ENCODE data around the gene KRTAP10-4. TPM values are rescaled to one million over a fixed set of nuclear protein-coding genes. Genes with fewer than 3 reads are reported as not detected.

KRTAP10-4 gene
- total RNA-seq, 1 experiment from 2014 or later: not detected

GRCh38 chr21:44564886-44565598 lies 8.5 kb upstream of the KRTAP10-4 start:
- H3K79me2 ChIP-seq (ENCODE audit: low read depth): no peaks in the 10 kb centered on the region
- H3K4me1 ChIP-seq (replicated peaks; ENCODE audit: insufficient read depth): no peaks in the 10 kb centered on the region
- H2AFZ ChIP-seq: no peak overlapping the region
- no peak overlapping the region for H3K4me3 ChIP-seq
- no peaks in the 10 kb centered on the region for H3F3A ChIP-seq (ENCODE audit: insufficient read depth, low read depth)
- no peaks in the 10 kb centered on the region for H3K9me2 ChIP-seq (ENCODE audit: insufficient read depth)
- DNase-seq: no peak
- intact Hi-C loops (cut with micrococcal nuclease; ENCODE audit: unreplicated experiment): no loop called here
- H4K20me1 ChIP-seq (ENCODE audit: insufficient read depth): no peaks in the 10 kb centered on the region
- peaks cover 43% of the 10 kb centered on the region; the same call in 1 of the 2 replicates for H3K27me3 ChIP-seq (ENCODE audit: insufficient read depth, low read depth)
- no peak overlapping the region for H3K4me2 ChIP-seq
- no peak for TF ChIP-seq CTCF (conservative IDR thresholded peaks at IDR 0.05)
- no peak for TF ChIP-seq EZH2 (IDR thresholded peaks at IDR 0.05; ENCODE audit: low read depth)
- ChIA-PET POLR2A (ENCODE audit: unreplicated experiment) (no interaction called here), CTCF (no interaction called here)
- no peaks in the 10 kb centered on the region for H3K9me3 ChIP-seq (ENCODE audit: insufficient read depth, low read depth)
- no TSS peak for BruUV-seq (replicated peaks)
- no peak overlapping the region for H3K27ac ChIP-seq
- no peaks in the 10 kb centered on the region for H3K36me3 ChIP-seq (ENCODE audit: low read depth)

- ChIA-PET CTCF (no interaction called here), POLR2A (ENCODE audit: unreplicated experiment) (no interaction called here)
- H3K27me3 ChIP-seq (ENCODE audit: insufficient read depth, low read depth): peaks cover 56% of the 10 kb centered on the region
- no peak overlapping the region for H3K4me2 ChIP-seq
- H3K9me2 ChIP-seq (ENCODE audit: insufficient read depth): no peaks in the 10 kb centered on the region
- no peak overlapping the region for H2AFZ ChIP-seq
- no peaks in the 10 kb centered on the region for H3K4me1 ChIP-seq (replicated peaks; ENCODE audit: insufficient read depth)
- TF ChIP-seq EZH2 (IDR thresholded peaks at IDR 0.05; ENCODE audit: low read depth) (no peak), CTCF (conservative IDR thresholded peaks at IDR 0.05) (no peak)
- H3K79me2 ChIP-seq (ENCODE audit: low read depth): no peaks in the 10 kb centered on the region
- BruUV-seq (replicated peaks): no TSS peak
- DNase-seq: no peak
- no peak overlapping the region for H3K4me3 ChIP-seq
- H4K20me1 ChIP-seq (ENCODE audit: insufficient read depth): no peaks in the 10 kb centered on the region
- no peaks in the 10 kb centered on the region for H3K9me3 ChIP-seq (ENCODE audit: insufficient read depth, low read depth)
- no peaks in the 10 kb centered on the region for H3K36me3 ChIP-seq (ENCODE audit: low read depth)
- no peaks in the 10 kb centered on the region for H3F3A ChIP-seq (ENCODE audit: insufficient read depth, low read depth)
- no peak overlapping the region for H3K27ac ChIP-seq
- intact Hi-C loops (cut with micrococcal nuclease; ENCODE audit: unreplicated experiment): no loop called here
These were observed 7.1 kb upstream of the KRTAP10-4 start for GRCh38 chr21:44566403-44566802.

- H3K4me1 ChIP-seq (replicated peaks; ENCODE audit: insufficient read depth): no peaks in the 10 kb centered on the region
- no peaks in the 10 kb centered on the region for H3K9me3 ChIP-seq (ENCODE audit: insufficient read depth, low read depth)
- peaks cover 62% of the 10 kb centered on the region for H3K27me3 ChIP-seq (ENCODE audit: insufficient read depth, low read depth)
- POLR2A ChIA-PET (ENCODE audit: unreplicated experiment): no interaction called here
- H3K4me3 ChIP-seq: no peak overlapping the region
- intact Hi-C loops (cut with micrococcal nuclease; ENCODE audit: unreplicated experiment): no loop called here
- no TSS peak for BruUV-seq (replicated peaks)
- H2AFZ ChIP-seq: no peak overlapping the region
- H3K27ac ChIP-seq: no peak overlapping the region
- no peak overlapping the region for H3K4me2 ChIP-seq
- TF ChIP-seq EZH2 (IDR thresholded peaks at IDR 0.05; ENCODE audit: low read depth) (no peak), CTCF (conservative IDR thresholded peaks at IDR 0.05) (no peak)
- DNase-seq: no peak
- no peaks in the 10 kb centered on the region for H3F3A ChIP-seq (ENCODE audit: insufficient read depth, low read depth)
- no peaks in the 10 kb centered on the region for H4K20me1 ChIP-seq (ENCODE audit: insufficient read depth)
- CTCF ChIA-PET: no interaction called here
- H3K79me2 ChIP-seq (ENCODE audit: low read depth): no peaks in the 10 kb centered on the region
- no peaks in the 10 kb centered on the region for H3K9me2 ChIP-seq (ENCODE audit: insufficient read depth)
- no peaks in the 10 kb centered on the region for H3K36me3 ChIP-seq (ENCODE audit: low read depth)
These were observed 5.9 kb upstream of the KRTAP10-4 start for GRCh38 chr21:44567481-44568171.
